ENCODE data around the gene KATNB1.
A peak's percentile ranks its signal among the peaks of the same experiment; 100 is the strongest.

The KATNB1 gene

GRCh38 chr16:57756424-57757325 is 21.1 kb downstream of the KATNB1 start:
- DNase-seq (ENCODE audit: low spot score) = no peak

GRCh38 chr16:57757326-57757786 is 21.8 kb downstream of the KATNB1 start:
- DNase-seq (ENCODE audit: low spot score) = peak; percentile 94

GRCh38 chr16:57757883-57758282 is 22.3 kb downstream of the KATNB1 start:
- no peak for DNase-seq (ENCODE audit: low spot score)

GRCh38 chr16:57758331-57759117 is 23.0 kb downstream of the KATNB1 start:
- no peak for DNase-seq (ENCODE audit: low spot score)

GRCh38 chr16:57759131-57759530 is 23.6 kb downstream of the KATNB1 start:
- DNase-seq (ENCODE audit: low spot score) = no peak

- no peak for DNase-seq (ENCODE audit: low spot score)
Observed at GRCh38 chr16:57759541-57760356, 24.2 kb downstream of the KATNB1 start.

GRCh38 chr16:57760357-57761160 is 25.0 kb downstream of the KATNB1 start:
- DNase-seq (ENCODE audit: low spot score) = no peak

- no peak for DNase-seq (ENCODE audit: low spot score)
Observed at GRCh38 chr16:57761301-57761700, 25.7 kb downstream of the KATNB1 start.

- DNase-seq (ENCODE audit: low spot score) = no peak
Observed at GRCh38 chr16:57761957-57762356, 26.4 kb downstream of the KATNB1 start.

GRCh38 chr16:57762365-57763040 is 26.9 kb downstream of the KATNB1 start:
- DNase-seq (ENCODE audit: low spot score) = no peak

- DNase-seq (ENCODE audit: low spot score) = no peak
Observed at GRCh38 chr16:57763285-57764005, 27.9 kb downstream of the KATNB1 start.

GRCh38 chr16:57764006-57764340 is 28.4 kb downstream of the KATNB1 start:
- no peak for DNase-seq (ENCODE audit: low spot score)

GRCh38 chr16:57764341-57765159 is 29.0 kb downstream of the KATNB1 start:
- DNase-seq (ENCODE audit: low spot score) = no peak

- DNase-seq (ENCODE audit: low spot score) = no peak
Observed at GRCh38 chr16:57765160-57765728, 29.7 kb downstream of the KATNB1 start.

GRCh38 chr16:57766714-57767348 is 31.3 kb downstream of the KATNB1 start:
- DNase-seq (ENCODE audit: low spot score) = no peak

GRCh38 chr16:57769541-57770145 is 34.1 kb downstream of the KATNB1 start:
- no peak for DNase-seq (ENCODE audit: low spot score)

GRCh38 chr16:57770361-57770760 is 34.8 kb downstream of the KATNB1 start:
- DNase-seq (ENCODE audit: low spot score) = no peak

All from HuH-7.5 (cell line).